HCT116 (cell line): ENCODE results near the gene ALMS1. TPM values are rescaled to one million over a fixed set of nuclear protein-coding genes. Genes with fewer than 3 reads are reported as not detected.

Experiments
- ATAC-seq: fragments of 200-7000 bp; cut with Tn5 transposase; 2 replicates; pipeline ENCODE4 v1.9.1; 2020; ENCODE audit warnings: mild to moderate bottlenecking, moderate library complexity
- BruUV-seq: library from RNA; stranded (reverse); fragments of 400-500 nt; replicated peaks from 2 replicates; lab custom pipeline; 2021; lab: Mats Ljungman, UMichigan
- CTCF ChIA-PET: fragments of 300-600 bp; sonication (Branson Sonifier 250); formaldehyde crosslinking; loops from one replicate; lab custom pipeline; 2021; ENCODE audit warnings: antibody characterized with exemption; lab: Charles Lee
- POLR2A ChIA-PET: fragments of 300-600, 350-600 bp; sonication (Branson Sonifier 250); formaldehyde crosslinking; loops from one replicate; lab custom pipeline; 2021; ENCODE audit warnings: antibody characterized with exemption; lab: Charles Lee
- RAD21 ChIA-PET, 2 experiments: fragments of 300-600 bp; sonication (Branson Sonifier 250); formaldehyde crosslinking; loops; one replicate each; lab custom pipeline; 2023; ENCODE audit warnings: low total read pairs in 2 of 2; ENCODE audit not compliant: uncharacterized antibody in 2 of 2, unreplicated experiment in 2 of 2, low non-redundant PET in 1 of 2; lab: Charles Lee
- DNase-seq: peaks from one replicate; pipeline ENCODE4 v3.0.0-alpha.2; 2010; ENCODE audit warnings: low read depth, low spot score
- H2AFZ ChIP-seq: fragments of 200-600 bp; shearing (Covaris generic), sonication (generic); 2 replicates; pipeline ENCODE4 v1.6.1; 2017; ENCODE audit warnings: low read depth, mixed run types, mixed read lengths, antibody characterized with exemption, low read length; ENCODE audit not compliant: poor library complexity, severe bottlenecking
- H3K27ac ChIP-seq: 2 replicates; pipeline ENCODE4 v1.5.1; 2012; ENCODE audit warnings: low read depth, low read length
- H3K27me3 ChIP-seq: fragments of 200-600 bp; sonication (generic); 2 replicates; pipeline ENCODE4 v1.6.1; 2016; ENCODE audit warnings: mixed run types, low read length, mixed read lengths; ENCODE audit not compliant: insufficient read depth
- H3K36me3 ChIP-seq, 2 experiments: fragments of 200-500 bp in 1 of 2; fragments of 200-600 bp in 1 of 2; sonication (Bioruptor generic) in 1 of 2; sonication (generic) in 1 of 2; 2 replicates each; pipeline versions ENCODE4 v1.5.1 to v1.6.1; 2014 to 2016; ENCODE audit warnings: low read length in 2 of 2, inconsistent platforms in 1 of 2, mixed read lengths in 1 of 2, mixed run types in 1 of 2; ENCODE audit not compliant: insufficient read depth in 2 of 2, control insufficient read depth in 1 of 2
- H3K4me1 ChIP-seq, 2 experiments: fragments of 200-600 bp in 1 of 2; sonication (generic) in 1 of 2; 2 replicates each; pipeline versions ENCODE4 v1.5.1 to v1.6.1; 2012 to 2017; ENCODE audit warnings: low read length in 2 of 2, inconsistent platforms in 1 of 2, mild to moderate bottlenecking in 1 of 2, mixed read lengths in 1 of 2, mixed run types in 1 of 2, moderate library complexity in 1 of 2; ENCODE audit not compliant: insufficient read depth in 2 of 2, control insufficient read depth in 1 of 2
- H3K4me2 ChIP-seq: fragments of 200-600 bp; sonication (generic); 2 replicates; pipeline ENCODE4 v1.6.1; 2017; ENCODE audit warnings: mixed run types, low read length, mixed read lengths
- H3K4me3 ChIP-seq, 2 experiments: fragments of 200-600 bp in 1 of 2; sonication (generic) in 1 of 2; replicated peaks in 1 of 2; 2 replicates each; pipeline ENCODE4 v1.5.1; 2011 to 2016; ENCODE audit warnings: low read length in 2 of 2, control low read depth in 1 of 2, low read depth in 1 of 2, mild to moderate bottlenecking in 1 of 2, mixed read lengths in 1 of 2, mixed run types in 1 of 2
- H3K79me2 ChIP-seq: fragments of 200-600 bp; sonication (generic); 2 replicates; pipeline ENCODE4 v1.6.1; 2017; ENCODE audit warnings: mild to moderate bottlenecking, mixed run types, low read length, moderate library complexity, mixed read lengths; ENCODE audit not compliant: insufficient read depth
- H3K9ac ChIP-seq: fragments of 200-600 bp; sonication (generic); 2 replicates; pipeline ENCODE4 v1.6.1; 2016; ENCODE audit warnings: low read length, mixed read lengths
- H3K9me2 ChIP-seq: fragments of 200-600 bp; sonication (generic), shearing (Covaris generic); 2 replicates; pipeline ENCODE4 v1.6.1; 2017; ENCODE audit warnings: mixed run types, mild to moderate bottlenecking, moderate library complexity; ENCODE audit not compliant: insufficient read depth
- H3K9me3 ChIP-seq, 2 experiments: fragments of 200-500 bp in 1 of 2; fragments of 200-600 bp in 1 of 2; sonication (Bioruptor generic) in 1 of 2; sonication (generic) in 1 of 2; 2 replicates each; pipeline ENCODE4 v1.6.1; 2014 to 2017; ENCODE audit warnings: low read length in 2 of 2, mixed read lengths in 2 of 2, inconsistent platforms in 1 of 2, low read depth in 1 of 2, mild to moderate bottlenecking in 1 of 2, mixed run types in 1 of 2, moderate library complexity in 1 of 2; ENCODE audit not compliant: control insufficient read depth in 1 of 2, insufficient read depth in 1 of 2
- H4K20me1 ChIP-seq: fragments of 200-600 bp; sonication (generic), shearing (Covaris generic); 2 replicates; pipeline ENCODE4 v1.6.1; 2017; ENCODE audit warnings: mixed run types, mild to moderate bottlenecking, moderate library complexity; ENCODE audit not compliant: insufficient read depth
- CBX3 ChIP-seq: IDR thresholded peaks from 2 replicates; pipeline ENCODE4 v1.6.1; 2012; ENCODE audit warnings: low read depth
- ELF1 ChIP-seq: IDR thresholded peaks from 2 replicates; pipeline ENCODE4 v1.6.1; 2012; ENCODE audit warnings: low read depth, borderline replicate concordance
- EZH2phosphoT487 ChIP-seq: fragments of 200-600 bp; IDR thresholded peaks from 2 replicates; pipeline ENCODE4 v1.6.1; 2018; ENCODE audit warnings: antibody characterized with exemption, borderline replicate concordance
- FOSL1 ChIP-seq: IDR thresholded peaks from 2 replicates; pipeline ENCODE4 v1.6.1; 2012; ENCODE audit warnings: low read depth
- POLR2A ChIP-seq: IDR thresholded peaks from 2 replicates; pipeline ENCODE4 v1.7.0; 2011; ENCODE audit warnings: borderline replicate concordance; ENCODE audit not compliant: insufficient read depth, insufficient read length; ENCODE audit errors: extremely low read depth
- POLR2AphosphoS5 ChIP-seq: IDR thresholded peaks from 2 replicates; pipeline ENCODE4 v1.6.1; 2011; ENCODE audit warnings: mild to moderate bottlenecking, low read depth, low read length, moderate library complexity
- RAD21 ChIP-seq: IDR thresholded peaks from 2 replicates; pipeline ENCODE4 v1.6.1; 2012; ENCODE audit warnings: low read depth, mild to moderate bottlenecking
- SIN3A ChIP-seq: IDR thresholded peaks from 2 replicates; pipeline ENCODE4 v1.6.1; 2012; ENCODE audit warnings: low read depth
- SP1 ChIP-seq: IDR thresholded peaks from 2 replicates; pipeline ENCODE4 v1.6.1; 2012; ENCODE audit warnings: low read depth
- SRF ChIP-seq: IDR thresholded peaks from 2 replicates; pipeline ENCODE4 v1.6.1; 2012; ENCODE audit warnings: low read depth
- TCF7L2 ChIP-seq: IDR thresholded peaks from 2 replicates; pipeline ENCODE4 v1.7.0; 2011; ENCODE audit warnings: borderline replicate concordance, inconsistent platforms; ENCODE audit not compliant: insufficient read depth, insufficient read length; ENCODE audit errors: extremely low read depth
- ZFX ChIP-seq: fragments of 450-650 bp; IDR thresholded peaks from 2 replicates; pipeline ENCODE4 v1.6.1; 2017
- ZNF274 ChIP-seq: fragments of 200-500 bp; sonication (Bioruptor generic); IDR thresholded peaks from 2 replicates; pipeline ENCODE4 v1.6.1; 2014; ENCODE audit warnings: mild to moderate bottlenecking, low read depth, low read length, inconsistent platforms
- intact Hi-C: fragments of 100-400 bp; cut with micrococcal nuclease; formaldehyde crosslinking; loops from 2 replicates; pipeline ENCODE4 v1.10.0; 2022
- total RNA-seq: library from RNA; stranded (reverse); gene quantifications from one replicate; pipeline ENCODE4 v1.2.1, GENCODE V29; 2021; ENCODE audit not compliant: unreplicated experiment
- TF ChIP-seq, protein P1 (sequence below): IDR thresholded peaks from 2 replicates; pipeline ENCODE4 v1.6.1; 2012
- TF ChIP-seq, protein P2 (sequence below): IDR thresholded peaks from 2 replicates; pipeline ENCODE4 v1.6.1; 2012
- TF ChIP-seq, protein P3 (sequence below): IDR thresholded peaks from 2 replicates; pipeline ENCODE4 v1.6.1; 2011; ENCODE audit warnings: mild to moderate bottlenecking, low read length, moderate library complexity; ENCODE audit not compliant: insufficient replicate concordance; ENCODE audit errors: extremely low read depth

Gene ALMS1
- total RNA-seq, 1 experiment from 2014 or later = 20.5 TPM

DNA sequence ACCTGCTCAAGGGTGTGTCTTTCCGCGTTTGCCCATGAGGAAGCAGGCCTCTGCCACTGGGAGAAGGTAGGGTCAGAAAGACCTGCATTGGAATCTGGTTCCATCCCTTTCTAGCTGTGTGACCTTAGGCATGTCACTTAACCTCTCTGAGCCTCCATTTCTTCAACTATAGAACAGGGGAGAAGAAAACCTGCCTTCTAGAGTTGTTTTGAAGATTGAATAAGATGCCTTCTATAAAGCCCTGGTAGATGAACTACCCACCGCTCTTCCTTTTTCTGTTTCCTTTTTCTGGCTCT is 256.1 kb downstream of the ALMS1 start:
- Histone ChIP-seq H4K20me1 (no peaks in the 10 kb centered on the region), H3K9ac (no peak overlapping the region), H3K27ac (no peak overlapping the region), H3K36me3 (no peaks in the 10 kb centered on the region), H3K79me2 (no peaks in the 10 kb centered on the region), H3K4me3 (no peak overlapping the region), H3K9me3 (peaks cover 0 to 4% of the 10 kb centered on the region in 2 experiments; a peak in 1 of 4 replicates), H3K4me1 (peaks cover 0 to 3% of the 10 kb centered on the region in 2 experiments; a peak in 1 of 4 replicates), H2AFZ (no peak overlapping the region), H3K4me2 (no peak overlapping the region), H3K9me2 (no peaks in the 10 kb centered on the region), H3K27me3 (no peaks in the 10 kb centered on the region)
- TF ChIP-seq SP1 (no peak), ELF1 (no peak)
- DNase-seq (no peak), ATAC-seq (no peak)
- ChIA-PET CTCF (no interaction called here), RAD21 (no interaction called here), POLR2A (no interaction called here)
- no TSS peak for BruUV-seq
- intact Hi-C loops = no loop called here

DNA sequence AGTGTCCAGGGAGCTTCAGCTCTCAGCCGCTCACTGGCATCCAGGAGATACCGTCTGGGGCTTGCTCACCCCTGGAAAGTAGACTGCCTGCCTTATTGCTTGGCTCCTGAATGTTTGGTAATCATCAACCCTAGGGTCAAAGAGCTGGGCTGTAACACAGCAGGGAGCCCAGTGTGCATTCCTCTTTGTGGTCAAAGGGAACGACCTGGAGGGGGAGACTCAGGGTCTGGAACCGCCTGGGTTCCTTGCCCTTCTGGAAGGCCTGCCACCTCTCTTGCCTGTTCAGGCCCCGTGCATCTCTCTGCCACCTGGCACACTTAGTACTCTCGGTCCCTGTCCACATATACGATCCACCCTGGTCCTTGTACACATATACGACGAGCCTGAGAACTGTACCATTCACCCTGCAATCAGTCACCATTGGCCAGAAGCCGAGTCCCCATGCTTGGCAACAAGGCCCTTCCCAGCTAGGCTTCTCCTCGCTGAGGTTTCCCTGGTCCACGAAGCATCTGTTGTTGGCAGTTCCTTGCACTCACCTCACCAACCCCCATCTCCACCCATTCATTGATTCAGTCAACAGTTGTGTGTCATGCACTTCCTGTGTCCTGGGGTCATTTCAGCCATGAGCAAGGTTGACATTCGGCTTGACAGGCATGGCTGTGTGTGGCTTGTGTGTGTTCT is 256.8 kb downstream of the ALMS1 start, which contains the start of gene NAT8:
NAT8 (minus strand) TSS at position 85 of the 681 bp plus-strand sequence. CDS start 794 bp downstream, outside the sequence.
- Histone ChIP-seq H3K9ac (no peak within 1 kb of the TSS), H3K27ac (no peak within 1 kb of the TSS), H3K9me3 (peaks cover 0 to 4% of the 10 kb centered on the region in 2 experiments; a peak in 1 of 4 replicates), H3K79me2 (no peaks in the 10 kb centered on the region), H3K4me2 (no peak within 1 kb of the TSS), H3K4me1 (peaks cover 0 to 3% of the 10 kb centered on the region in 2 experiments; a peak in 1 of 4 replicates), H2AFZ (no peak within 1 kb of the TSS), H3K9me2 (no peaks in the 10 kb centered on the region), H3K4me3 (no peak within 1 kb of the TSS), H3K36me3 (no peaks in the 10 kb centered on the region), H4K20me1 (no peaks in the 10 kb centered on the region), H3K27me3 (no peaks in the 10 kb centered on the region)
- POLR2A ChIA-PET = no interaction called here
- ATAC-seq (no peak), DNase-seq (no peak)
- RAD21 ChIA-PET = no interaction called here
- TF ChIP-seq ZFX (no peak), SRF (no peak), SIN3A (no peak), CBX3 (no peak), FOSL1 (no peak), EZH2phosphoT487 (no peak), SP1 (no peak), RAD21 (no peak), ELF1 (no peak), ZNF274 (no peak), POLR2A (no peak), POLR2AphosphoS5 (no peak), TCF7L2 (no peak)
- TF ChIP-seq, protein P1, sequence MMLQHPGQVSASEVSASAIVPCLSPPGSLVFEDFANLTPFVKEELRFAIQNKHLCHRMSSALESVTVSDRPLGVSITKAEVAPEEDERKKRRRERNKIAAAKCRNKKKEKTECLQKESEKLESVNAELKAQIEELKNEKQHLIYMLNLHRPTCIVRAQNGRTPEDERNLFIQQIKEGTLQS = no peak
- TF ChIP-seq, protein P2, sequence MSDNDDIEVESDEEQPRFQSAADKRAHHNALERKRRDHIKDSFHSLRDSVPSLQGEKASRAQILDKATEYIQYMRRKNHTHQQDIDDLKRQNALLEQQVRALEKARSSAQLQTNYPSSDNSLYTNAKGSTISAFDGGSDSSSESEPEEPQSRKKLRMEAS = no peak
- TF ChIP-seq, protein P3, sequence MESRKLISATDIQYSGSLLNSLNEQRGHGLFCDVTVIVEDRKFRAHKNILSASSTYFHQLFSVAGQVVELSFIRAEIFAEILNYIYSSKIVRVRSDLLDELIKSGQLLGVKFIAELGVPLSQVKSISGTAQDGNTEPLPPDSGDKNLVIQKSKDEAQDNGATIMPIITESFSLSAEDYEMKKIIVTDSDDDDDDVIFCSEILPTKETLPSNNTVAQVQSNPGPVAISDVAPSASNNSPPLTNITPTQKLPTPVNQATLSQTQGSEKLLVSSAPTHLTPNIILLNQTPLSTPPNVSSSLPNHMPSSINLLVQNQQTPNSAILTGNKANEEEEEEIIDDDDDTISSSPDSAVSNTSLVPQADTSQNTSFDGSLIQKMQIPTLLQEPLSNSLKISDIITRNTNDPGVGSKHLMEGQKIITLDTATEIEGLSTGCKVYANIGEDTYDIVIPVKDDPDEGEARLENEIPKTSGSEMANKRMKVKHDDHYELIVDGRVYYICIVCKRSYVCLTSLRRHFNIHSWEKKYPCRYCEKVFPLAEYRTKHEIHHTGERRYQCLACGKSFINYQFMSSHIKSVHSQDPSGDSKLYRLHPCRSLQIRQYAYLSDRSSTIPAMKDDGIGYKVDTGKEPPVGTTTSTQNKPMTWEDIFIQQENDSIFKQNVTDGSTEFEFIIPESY = no peak
- CTCF ChIA-PET = no interaction called here
- no TSS peak for BruUV-seq
- intact Hi-C loops = no loop called here
